GM19463 (cell line): ENCODE measurements around the gene NUCB1.
A peak's percentile ranks its signal among the peaks of the same experiment; 100 is the strongest.

Source experiments
- ATAC-seq: cut with Tn5 transposase; IDR thresholded peaks from one replicate; pipeline ENCODE4 v1.9.1; 2021; ENCODE audit warnings: mild to moderate bottlenecking, moderate library complexity; ENCODE audit not compliant: unreplicated experiment

Gene NUCB1

GRCh38 chr19:48961051-48961649, 61.0 kb downstream of the NUCB1 start:
- no peak for ATAC-seq

GRCh38 chr19:48961673-48962028, 61.5 kb downstream of the NUCB1 start:
- ATAC-seq, result no peak

- ATAC-seq, result no peak
Measured at GRCh38 chr19:48962029-48962848, 62.1 kb downstream of the NUCB1 start.

- ATAC-seq, result no peak
Measured at GRCh38 chr19:48962849-48963165, 62.7 kb downstream of the NUCB1 start.

- ATAC-seq, result no peak
Measured at GRCh38 chr19:48963371-48964204, 63.5 kb downstream of the NUCB1 start.

- no peak for ATAC-seq
Measured at GRCh38 chr19:48964205-48965039, 64.3 kb downstream of the NUCB1 start.

GRCh38 chr19:48965040-48965805, 65.1 kb downstream of the NUCB1 start, which contains the start of gene FTL:
Gene FTL, plus strand, starts transcription at chr19:48965309. Its CDS starts 199 bp downstream, at chr19:48965508.
- peak; percentile 62 for ATAC-seq

- peak; percentile 16 for ATAC-seq
Measured at GRCh38 chr19:48965806-48966540, 65.9 kb downstream of the NUCB1 start.

GRCh38 chr19:48966541-48967345, 66.6 kb downstream of the NUCB1 start:
- no peak for ATAC-seq

GRCh38 chr19:48967346-48968178, 67.5 kb downstream of the NUCB1 start:
- no peak for ATAC-seq

GRCh38 chr19:48968179-48968661, 68.1 kb downstream of the NUCB1 start:
- no peak for ATAC-seq

GRCh38 chr19:48968813-48969218, 68.7 kb downstream of the NUCB1 start:
- ATAC-seq, result no peak

- no peak for ATAC-seq
Measured at GRCh38 chr19:48969276-48970138, 69.4 kb downstream of the NUCB1 start.

- ATAC-seq, result no peak
Measured at GRCh38 chr19:48970139-48970766, 70.1 kb downstream of the NUCB1 start.

GRCh38 chr19:48970923-48971395, 70.8 kb downstream of the NUCB1 start:
- ATAC-seq, result no peak
